BLaER1 (cell line): ENCODE results near the gene LZTS2.
A peak's percentile ranks its signal among the peaks of the same experiment; 100 is the strongest.

ENCODE experiments used
- H3K27ac ChIP-seq: shearing (Covaris generic); formaldehyde crosslinking; 2 replicates; pipeline ENCODE4 v1.8.1; 2022
- H3K27me3 ChIP-seq: shearing (Covaris generic); formaldehyde crosslinking; 2 replicates; pipeline ENCODE4 v1.8.1; 2022
- H3K36me3 ChIP-seq: shearing (Covaris generic); formaldehyde crosslinking; 2 replicates; pipeline ENCODE4 v1.8.1; 2022
- H3K4me1 ChIP-seq: shearing (Covaris generic); formaldehyde crosslinking; 2 replicates; pipeline ENCODE4 v1.8.1; 2022
- H3K4me2 ChIP-seq: shearing (Covaris generic); formaldehyde crosslinking; 2 replicates; pipeline ENCODE4 v1.8.1; 2022
- H3K4me3 ChIP-seq: shearing (Covaris generic); formaldehyde crosslinking; 2 replicates; pipeline ENCODE4 v1.8.1; 2022
- H3K9ac ChIP-seq: shearing (Covaris generic); formaldehyde crosslinking; 2 replicates; pipeline ENCODE4 v1.8.1; 2022
- H3K9me3 ChIP-seq: shearing (Covaris generic); formaldehyde crosslinking; 2 replicates; pipeline ENCODE4 v1.8.1; 2022
- H4K20me1 ChIP-seq: shearing (Covaris generic); formaldehyde crosslinking; 2 replicates; pipeline ENCODE4 v1.8.1; 2022
- Cebpa-rat ChIP-seq: shearing (Covaris generic); IDR thresholded peaks from 2 replicates; pipeline ENCODE4 v1.8.1; 2022

Gene LZTS2

DNA sequence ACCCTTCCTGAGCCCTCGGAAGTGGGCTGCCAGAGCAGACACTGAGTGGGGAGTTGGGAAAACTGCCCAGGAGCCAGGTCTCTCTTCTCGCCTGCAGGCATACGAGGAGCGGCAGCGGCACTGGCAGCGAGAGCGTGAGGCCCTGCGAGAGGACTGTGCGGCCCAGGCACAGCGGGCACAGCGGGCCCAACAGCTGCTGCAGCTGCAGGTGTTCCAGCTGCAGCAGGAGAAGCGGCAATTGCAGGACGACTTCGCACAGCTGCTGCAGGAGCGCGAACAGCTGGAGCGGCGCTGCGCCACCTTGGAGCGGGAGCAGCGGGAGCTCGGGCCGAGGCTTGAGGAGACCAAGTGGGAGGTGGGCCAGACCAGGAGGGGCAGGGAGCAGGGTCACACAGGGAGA lies 5.8 kb downstream of the LZTS2 start:
- no peak for TF ChIP-seq Cebpa-rat
- no peak overlapping the region for H3K4me2 ChIP-seq
- H3K4me1 ChIP-seq, result peaks cover 52% of the 10 kb centered on the region
- H3K36me3 ChIP-seq, result peaks cover 56% of the 10 kb centered on the region
- no peak overlapping the region for H3K4me3 ChIP-seq
- peaks cover 68% of the 10 kb centered on the region for H4K20me1 ChIP-seq
- H3K27me3 ChIP-seq, result no peaks in the 10 kb centered on the region
- no peak overlapping the region for H3K9ac ChIP-seq
- no peaks in the 10 kb centered on the region for H3K9me3 ChIP-seq
- H3K27ac ChIP-seq, result no peak overlapping the region

DNA sequence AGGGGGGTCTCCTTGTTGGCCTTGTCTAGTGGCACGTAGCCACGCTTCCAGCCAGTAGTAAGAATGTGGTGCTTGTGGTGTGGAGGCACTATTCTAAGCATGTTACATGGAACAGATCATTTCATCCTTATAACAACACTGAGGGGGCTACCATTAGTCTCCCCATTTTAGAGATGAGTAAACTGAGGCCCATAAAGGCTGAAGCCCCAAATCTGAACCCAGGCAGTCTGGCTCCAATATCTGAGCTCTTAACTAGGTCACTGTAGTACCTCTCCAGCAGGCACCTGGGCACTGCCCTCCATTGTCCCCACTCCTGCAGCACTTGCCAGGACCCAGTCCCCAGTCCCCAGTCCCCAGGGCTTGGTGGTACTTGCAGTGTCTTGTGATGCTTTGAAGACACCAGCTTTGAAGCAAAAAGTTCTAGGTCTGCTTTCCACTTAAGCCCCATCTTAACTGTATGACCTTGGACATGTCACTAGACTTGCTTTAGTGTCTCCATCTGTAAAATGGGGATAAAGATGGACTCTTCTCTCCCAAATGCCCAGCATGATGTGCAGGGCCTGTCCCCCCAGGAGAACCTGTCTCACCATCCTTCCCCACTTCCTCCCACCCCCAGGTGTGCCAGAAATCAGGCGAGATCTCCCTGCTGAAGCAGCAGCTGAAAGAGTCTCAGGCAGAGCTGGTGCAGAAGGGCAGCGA lies 6.4 kb downstream of the LZTS2 start:
- H3K4me2 ChIP-seq, result no peak overlapping the region
- no peaks in the 10 kb centered on the region for H3K9me3 ChIP-seq
- peaks cover 46% of the 10 kb centered on the region for H3K4me1 ChIP-seq
- no peaks in the 10 kb centered on the region for H3K27me3 ChIP-seq
- H3K36me3 ChIP-seq, result peaks cover 56% of the 10 kb centered on the region
- H4K20me1 ChIP-seq, result peaks cover 68% of the 10 kb centered on the region
- H3K27ac ChIP-seq, result no peak overlapping the region
- no peak overlapping the region for H3K4me3 ChIP-seq
- no peak for TF ChIP-seq Cebpa-rat
- no peak overlapping the region for H3K9ac ChIP-seq

DNA sequence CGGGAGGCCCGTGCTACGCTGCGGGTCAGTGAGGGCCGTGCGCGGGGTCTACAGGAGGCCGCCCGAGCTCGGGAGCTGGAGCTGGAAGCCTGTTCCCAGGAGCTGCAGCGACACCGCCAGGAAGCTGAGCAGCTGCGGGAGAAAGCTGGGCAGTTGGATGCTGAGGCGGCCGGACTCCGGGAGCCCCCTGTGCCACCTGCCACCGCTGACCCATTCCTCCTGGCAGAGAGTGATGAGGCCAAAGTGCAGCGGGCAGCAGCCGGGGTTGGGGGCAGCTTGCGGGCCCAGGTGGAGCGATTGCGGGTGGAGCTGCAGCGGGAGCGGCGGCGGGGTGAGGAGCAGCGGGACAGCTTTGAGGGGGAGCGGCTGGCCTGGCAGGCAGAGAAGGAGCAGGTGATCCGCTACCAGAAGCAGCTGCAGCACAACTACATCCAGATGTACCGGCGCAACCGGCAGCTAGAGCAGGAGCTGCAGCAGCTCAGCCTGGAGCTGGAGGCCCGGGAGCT lies 7.0 kb downstream of the LZTS2 start:
- no peak for TF ChIP-seq Cebpa-rat
- H4K20me1 ChIP-seq, result peaks cover 64% of the 10 kb centered on the region
- no peaks in the 10 kb centered on the region for H3K9me3 ChIP-seq
- peaks cover 56% of the 10 kb centered on the region for H3K36me3 ChIP-seq
- H3K9ac ChIP-seq, result peak overlapping the region; percentile 60
- peak overlapping the region; percentile 39 for H3K4me2 ChIP-seq
- peaks cover 40% of the 10 kb centered on the region for H3K4me1 ChIP-seq
- H3K27me3 ChIP-seq, result no peaks in the 10 kb centered on the region
- H3K4me3 ChIP-seq, result no peak overlapping the region
- peak overlapping the region; percentile 58; the same call in 1 of the 2 replicates for H3K27ac ChIP-seq

DNA sequence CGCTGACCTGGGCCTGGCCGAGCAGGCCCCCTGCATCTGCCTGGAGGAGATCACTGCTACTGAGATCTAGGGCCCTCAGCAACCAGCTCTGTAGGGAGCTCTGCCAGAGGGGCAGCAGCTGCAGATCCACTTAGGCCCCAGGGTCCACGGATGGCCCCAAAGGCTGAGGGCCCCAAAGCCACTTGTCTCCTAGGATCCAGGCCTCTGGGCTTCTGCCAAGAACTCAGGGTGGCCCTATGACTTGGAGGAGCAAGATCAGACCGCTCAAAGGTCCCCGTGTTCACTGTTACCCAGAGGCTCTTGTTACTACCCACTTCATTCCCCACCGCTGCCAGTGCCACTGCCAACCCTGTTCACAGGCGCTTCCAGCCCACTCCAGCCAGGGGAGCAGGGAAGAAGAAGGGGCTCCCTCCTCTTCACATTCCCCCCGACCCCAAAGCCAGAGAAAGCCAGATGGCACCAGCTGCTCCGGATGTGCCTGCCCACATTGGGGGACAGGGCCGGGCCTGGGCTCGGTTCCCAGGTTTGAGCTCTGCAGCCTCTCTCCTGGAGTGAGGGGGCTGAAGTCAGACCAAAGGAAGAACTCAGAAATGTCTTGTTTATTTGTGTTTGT lies 7.6 kb downstream of the LZTS2 start:
- Histone ChIP-seq H4K20me1 (peaks cover 58% of the 10 kb centered on the region), H3K9me3 (no peaks in the 10 kb centered on the region), H3K27ac (peak overlapping the region; percentile 58), H3K36me3 (peaks cover 54% of the 10 kb centered on the region), H3K4me3 (no peak overlapping the region), H3K4me2 (peak overlapping the region; percentile 39), H3K4me1 (peaks cover 34% of the 10 kb centered on the region), H3K27me3 (no peaks in the 10 kb centered on the region), H3K9ac (peak overlapping the region; percentile 60)
- no peak for TF ChIP-seq Cebpa-rat

DNA sequence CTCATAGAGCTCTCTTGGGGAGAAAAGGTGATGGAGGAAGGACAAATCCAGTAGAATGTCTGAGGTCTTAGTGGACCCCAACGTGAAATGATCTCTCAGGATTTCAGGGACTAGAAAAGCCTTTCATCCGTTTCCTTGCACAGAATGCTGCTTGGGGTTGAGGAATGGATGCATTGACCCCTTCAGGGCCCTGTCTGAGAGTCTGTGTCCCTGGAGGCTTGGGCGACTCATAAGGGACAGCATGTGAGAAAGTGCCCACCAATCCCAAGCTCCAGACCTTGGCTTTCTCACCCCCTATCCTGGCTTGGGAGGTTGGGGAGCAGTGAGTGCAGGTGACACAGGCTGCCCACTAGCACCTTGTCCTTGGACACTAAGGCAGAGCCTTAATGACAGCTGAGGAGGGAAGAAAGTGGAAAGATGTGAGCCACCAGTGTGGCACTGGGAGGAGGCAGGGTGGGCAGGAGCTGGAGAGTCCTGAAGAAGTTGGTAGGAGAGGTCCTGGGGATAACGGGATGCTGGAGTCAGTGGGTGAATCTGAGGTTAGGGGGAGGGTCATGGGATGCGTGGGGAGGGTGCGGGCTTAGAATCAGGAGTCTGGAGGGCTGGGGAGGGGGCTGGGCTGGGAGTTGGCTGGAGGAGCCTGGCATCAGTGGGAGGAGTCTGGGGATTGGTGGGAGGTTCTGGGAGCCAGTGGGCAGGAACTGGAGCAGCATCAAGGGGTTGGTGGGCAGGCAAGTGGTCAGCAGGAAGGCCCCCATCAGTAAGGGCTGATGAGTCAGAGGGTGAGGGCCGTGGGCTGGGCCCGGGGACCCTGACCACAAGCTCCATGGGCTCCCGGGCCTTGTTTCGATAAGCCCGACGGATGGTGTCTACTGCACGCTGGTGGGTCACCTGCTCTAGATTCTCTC lies 8.6 kb downstream of the LZTS2 start:
- H3K4me2 ChIP-seq, result no peak overlapping the region; the same call in 1 of the 2 replicates
- H3K27ac ChIP-seq, result peak overlapping the region; percentile 58; the same call in 1 of the 2 replicates
- H3K9me3 ChIP-seq, result no peaks in the 10 kb centered on the region
- H3K36me3 ChIP-seq, result peaks cover 44% of the 10 kb centered on the region
- 0 out of 2 replicates have a peak overlapping the region, but pooled peaks have one; percentile 19 for H3K9ac ChIP-seq
- H4K20me1 ChIP-seq, result peaks cover 48% of the 10 kb centered on the region
- H3K4me3 ChIP-seq, result no peak overlapping the region
- H3K27me3 ChIP-seq, result no peaks in the 10 kb centered on the region
- peaks cover 33% of the 10 kb centered on the region for H3K4me1 ChIP-seq
- no peak for TF ChIP-seq Cebpa-rat

DNA sequence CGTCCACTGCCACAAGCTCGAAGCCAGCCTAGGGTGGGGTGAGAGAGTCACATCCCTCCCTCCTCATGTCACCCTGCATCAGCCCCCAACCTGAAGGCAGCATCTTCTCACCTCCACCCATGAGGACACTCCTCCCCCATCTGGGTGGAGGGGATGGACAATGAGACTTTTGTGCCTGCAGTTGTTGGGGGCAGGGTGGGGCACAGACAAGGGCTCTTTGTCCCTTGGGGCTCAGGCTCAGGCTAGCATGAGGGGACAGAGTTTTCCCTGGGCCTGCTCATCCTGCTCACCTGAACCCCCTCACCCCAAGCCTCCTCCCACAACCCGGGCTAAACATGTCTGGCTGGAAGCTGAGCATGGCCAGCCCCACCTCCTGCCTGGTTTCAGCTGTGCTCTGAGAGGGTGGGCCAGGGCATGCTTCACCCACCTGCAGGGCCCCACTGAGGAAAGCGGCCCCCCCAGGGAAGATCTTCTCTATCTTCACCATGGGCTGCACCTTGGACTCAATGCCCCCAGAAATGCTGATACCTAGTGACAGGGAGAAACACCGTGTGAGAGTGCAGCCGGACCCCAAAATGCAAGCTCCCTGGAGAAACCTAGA lies 9.3 kb downstream of the LZTS2 start:
- Histone ChIP-seq H3K36me3 (peaks cover 37% of the 10 kb centered on the region), H4K20me1 (peaks cover 41% of the 10 kb centered on the region), H3K4me3 (no peak overlapping the region), H3K4me2 (no peak overlapping the region), H3K9ac (no peak overlapping the region), H3K27me3 (no peaks in the 10 kb centered on the region), H3K4me1 (peaks cover 41% of the 10 kb centered on the region), H3K27ac (no peak overlapping the region), H3K9me3 (no peaks in the 10 kb centered on the region)
- no peak for TF ChIP-seq Cebpa-rat

DNA sequence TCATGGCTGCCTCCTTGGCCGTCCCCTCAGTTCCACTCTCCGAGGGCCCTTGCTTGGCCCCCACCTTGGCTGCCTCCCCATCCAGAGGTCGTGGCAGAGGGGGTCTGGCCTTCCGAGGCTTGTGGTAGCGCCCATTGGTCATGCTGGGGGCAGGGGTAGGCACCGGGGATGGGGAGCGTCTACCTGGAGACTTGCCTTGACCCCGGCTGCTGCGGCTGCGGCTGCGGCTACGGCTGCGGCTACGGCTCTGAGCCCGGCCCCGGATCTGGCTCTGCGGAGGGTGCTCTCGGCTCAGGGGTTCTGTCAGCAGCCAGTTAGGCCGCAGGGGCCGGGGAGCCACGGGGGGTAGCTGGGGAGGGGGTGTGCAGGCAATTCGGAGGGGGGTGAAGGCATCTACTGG lies 10.7 kb downstream of the LZTS2 start:
- peaks cover 23% of the 10 kb centered on the region for H3K36me3 ChIP-seq
- H3K27ac ChIP-seq, result no peak overlapping the region
- H3K9me3 ChIP-seq, result no peaks in the 10 kb centered on the region
- H3K4me1 ChIP-seq, result peaks cover 55% of the 10 kb centered on the region
- H3K27me3 ChIP-seq, result no peaks in the 10 kb centered on the region
- no peak for TF ChIP-seq Cebpa-rat
- H3K9ac ChIP-seq, result no peak overlapping the region
- H3K4me3 ChIP-seq, result no peak overlapping the region
- H4K20me1 ChIP-seq, result peaks cover 27% of the 10 kb centered on the region
- H3K4me2 ChIP-seq, result no peak overlapping the region

DNA sequence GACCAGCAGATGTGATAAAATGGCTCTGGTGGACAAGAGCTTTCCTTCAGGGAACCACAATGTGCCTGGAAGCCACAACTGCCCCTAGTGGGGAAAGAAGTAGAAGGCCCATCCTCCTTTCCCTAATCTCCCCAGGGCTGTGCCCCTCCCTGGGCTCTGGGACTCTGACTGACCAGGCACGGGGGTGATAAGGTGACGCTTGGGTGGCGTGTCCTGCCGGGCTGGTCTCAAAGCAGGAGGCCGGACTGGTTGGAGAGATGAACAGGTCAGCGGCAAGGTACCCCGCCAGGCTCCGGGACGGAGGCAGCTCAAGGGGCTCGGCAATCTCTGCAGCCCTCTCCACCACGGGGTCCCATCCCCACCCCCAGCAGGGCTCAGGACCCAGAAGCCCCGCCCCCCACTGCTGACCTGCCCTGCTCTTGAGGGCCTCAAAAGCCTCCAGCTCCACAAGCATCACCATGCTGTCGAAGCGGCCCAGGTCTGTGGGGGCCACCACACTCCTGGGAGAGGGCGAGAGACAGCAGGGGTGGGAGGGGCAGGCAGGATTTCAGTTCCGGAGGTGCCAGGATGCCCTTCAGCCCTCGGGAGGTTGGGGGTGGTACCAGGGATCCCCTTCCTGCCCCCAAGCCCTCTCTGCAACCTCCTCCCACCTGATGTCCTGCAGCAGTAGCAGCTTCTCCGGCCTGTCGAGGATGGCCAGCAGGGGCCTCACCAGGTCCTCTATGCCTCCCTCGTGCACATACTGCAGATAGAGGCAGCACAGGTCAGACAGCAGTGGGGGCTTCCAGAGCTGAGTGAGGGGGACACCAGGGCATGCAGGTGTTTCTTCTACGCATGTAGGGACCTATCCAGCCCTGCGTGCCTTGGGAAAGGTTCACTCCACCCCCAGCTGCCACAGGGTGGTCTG lies 12.2 kb downstream of the LZTS2 start:
- H4K20me1 ChIP-seq, result peaks cover 13% of the 10 kb centered on the region
- peaks cover 66% of the 10 kb centered on the region for H3K4me1 ChIP-seq
- H3K9ac ChIP-seq, result no peak overlapping the region
- no peak overlapping the region for H3K27ac ChIP-seq
- no peak overlapping the region for H3K4me2 ChIP-seq
- H3K27me3 ChIP-seq, result no peaks in the 10 kb centered on the region
- TF ChIP-seq Cebpa-rat, result no peak
- H3K36me3 ChIP-seq, result peaks cover 8% of the 10 kb centered on the region
- H3K4me3 ChIP-seq, result no peak overlapping the region
- no peaks in the 10 kb centered on the region for H3K9me3 ChIP-seq
